Natural killer cell (primary cell): ENCODE data around the gene WDR4. TPM values are rescaled to one million over a fixed set of nuclear protein-coding genes. Genes with fewer than 3 reads are reported as not detected.
"Not testable (repeated sequence)": the region's sequence is repeated elsewhere in the genome, so short reads cannot be mapped to it uniquely, and the experiment has no call there.

Experiments
- ATAC-seq, 3 donors: fragments of 150-1000 bp in 2 of 3; fragments of 200-7000 bp in 1 of 3; cut with Tn5 transposase; 1 replicate in 1 of 3; 2 replicates in 2 of 3; pipeline ENCODE4 v1.10.0; 2021; ENCODE audit warnings: mild to moderate bottlenecking in 2 of 3, moderate library complexity in 2 of 3
- DNase-seq, 2 donors: peaks; one replicate each; pipeline versions ENCODE4 v3.0.0 to v3.0.0-alpha.2; 2013 to 2021; ENCODE audit warnings: mixed read lengths in 1 of 2
- H3K27ac ChIP-seq: one replicate; pipeline ENCODE4 v1.5.1; 2013; ENCODE audit warnings: mild to moderate bottlenecking, low read length
- H3K27me3 ChIP-seq: one replicate; pipeline ENCODE4 v1.6.1; 2013; ENCODE audit warnings: low read length; ENCODE audit not compliant: control insufficient read depth, insufficient read depth
- H3K36me3 ChIP-seq: one replicate; pipeline ENCODE4 v1.6.1; 2013; ENCODE audit warnings: low read length; ENCODE audit not compliant: control insufficient read depth, insufficient read depth
- H3K4me1 ChIP-seq: one replicate; pipeline ENCODE4 v1.6.1; 2013; ENCODE audit warnings: low read length; ENCODE audit not compliant: control insufficient read depth, insufficient read depth
- H3K4me3 ChIP-seq: one replicate; pipeline ENCODE4 v1.5.1; 2013; ENCODE audit warnings: low read length
- H3K9me3 ChIP-seq: one replicate; pipeline ENCODE4 v1.6.1; 2013; ENCODE audit warnings: low read length; ENCODE audit not compliant: control insufficient read depth, insufficient read depth
- H3K27ac Mint-ChIP-seq, 2 donors: one replicate each; pipeline ENCODE4 v1.8.0; 2022; ENCODE audit warnings: mild to moderate bottlenecking in 2 of 2, mixed read lengths in 2 of 2, moderate library complexity in 1 of 2
- H3K27me3 Mint-ChIP-seq, 2 donors: one replicate each; pipeline ENCODE4 v1.8.0; 2022; ENCODE audit warnings: low read depth in 2 of 2, mixed read lengths in 2 of 2
- H3K36me3 Mint-ChIP-seq: one replicate; pipeline ENCODE4 v1.8.0; 2022; ENCODE audit warnings: mixed read lengths
- H3K4me1 Mint-ChIP-seq, 2 donors: one replicate each; pipeline ENCODE4 v1.8.0; 2022; ENCODE audit warnings: mixed read lengths in 2 of 2
- H3K4me3 Mint-ChIP-seq: one replicate; pipeline ENCODE4 v1.8.0; 2022; ENCODE audit warnings: mild to moderate bottlenecking, moderate library complexity, mixed read lengths
- H3K9me3 Mint-ChIP-seq, 2 donors: one replicate each; pipeline ENCODE4 v1.8.0; 2022; ENCODE audit warnings: mixed read lengths in 2 of 2
- WGBS: methylation state at CpG from one replicate; pipeline ENCODE4 v1.1.7; 2013; ENCODE audit warnings: missing lambda C conversion rate; ENCODE audit not compliant: insufficient coverage; 5-methylcytosine and 5-hydroxymethylcytosine counted together
- intact Hi-C: fragments of 100-400 bp; cut with micrococcal nuclease; formaldehyde crosslinking; loops from one replicate; pipeline ENCODE4 v1.14.2; 2022
- total RNA-seq, 4 donors: library from RNA; stranded (reverse); fragments of 120-200 nt in 1 of 4; gene quantifications; one replicate each; pipeline versions ENCODE4 v1.2.3 to v1.2.4, GENCODE V29; 2013 to 2022
- TF ChIP-seq, protein P1 (sequence below): fragments of 200-600 bp; IDR thresholded peaks from one replicate; pipeline ENCODE4 v1.8.0; 2022; ENCODE audit warnings: antibody characterized with exemption

The WDR4 gene
- total RNA-seq, 3 donors from 2014 or later (not counting 1 experiment from before 2014, with no cell fraction given) = 11.1 to 15.5 (median 14.0) TPM

DNA sequence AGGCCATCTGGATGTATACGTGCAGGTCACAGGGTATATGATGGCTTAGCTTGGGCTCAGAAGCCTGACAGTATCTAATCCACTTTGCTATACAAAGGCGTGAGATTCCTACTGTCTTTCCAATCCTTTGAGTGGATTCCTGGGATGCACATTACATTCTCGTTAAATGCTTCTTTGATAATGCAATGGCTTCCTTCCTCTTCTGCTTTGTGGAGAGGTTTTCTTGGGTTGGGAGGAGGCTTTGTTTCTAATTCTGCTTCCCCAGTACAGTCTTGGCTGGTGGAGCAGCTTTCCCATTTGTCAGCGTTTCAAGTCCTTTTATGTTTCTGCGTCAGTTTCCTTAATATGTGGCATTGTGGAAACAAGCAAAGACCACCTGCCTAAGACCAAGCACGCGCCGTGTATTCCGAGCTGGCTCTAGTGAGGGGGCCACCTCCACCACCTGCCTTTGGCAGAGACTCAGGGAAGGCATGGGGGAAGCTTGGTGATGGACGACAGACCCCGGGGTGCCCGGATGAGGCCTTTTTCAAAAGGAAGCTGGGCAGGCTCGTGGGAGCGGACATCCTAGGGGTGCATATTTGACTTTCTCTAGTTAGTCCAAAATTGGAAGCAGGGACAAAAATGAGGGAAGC lies 72.7 kb downstream of the WDR4 start:
- Histone ChIP-seq H3K27ac (no peak overlapping the region), H3K4me3 (no peak overlapping the region), H3K27me3 (no peaks in the 10 kb centered on the region), H3K36me3 (no peaks in the 10 kb centered on the region), H3K4me1 (no peaks in the 10 kb centered on the region), H3K9me3 (no peaks in the 10 kb centered on the region)
- 71% methylated on average over 14 of the region's 14 CpGs for WGBS
- ATAC-seq (no peak), DNase-seq (no peak)
- H3K9me3 Mint-ChIP-seq = no peaks in the 10 kb centered on the region
- no peaks in the 10 kb centered on the region for H3K36me3 Mint-ChIP-seq
- no peaks in the 10 kb centered on the region for H3K4me1 Mint-ChIP-seq
- TF ChIP-seq, protein P1, sequence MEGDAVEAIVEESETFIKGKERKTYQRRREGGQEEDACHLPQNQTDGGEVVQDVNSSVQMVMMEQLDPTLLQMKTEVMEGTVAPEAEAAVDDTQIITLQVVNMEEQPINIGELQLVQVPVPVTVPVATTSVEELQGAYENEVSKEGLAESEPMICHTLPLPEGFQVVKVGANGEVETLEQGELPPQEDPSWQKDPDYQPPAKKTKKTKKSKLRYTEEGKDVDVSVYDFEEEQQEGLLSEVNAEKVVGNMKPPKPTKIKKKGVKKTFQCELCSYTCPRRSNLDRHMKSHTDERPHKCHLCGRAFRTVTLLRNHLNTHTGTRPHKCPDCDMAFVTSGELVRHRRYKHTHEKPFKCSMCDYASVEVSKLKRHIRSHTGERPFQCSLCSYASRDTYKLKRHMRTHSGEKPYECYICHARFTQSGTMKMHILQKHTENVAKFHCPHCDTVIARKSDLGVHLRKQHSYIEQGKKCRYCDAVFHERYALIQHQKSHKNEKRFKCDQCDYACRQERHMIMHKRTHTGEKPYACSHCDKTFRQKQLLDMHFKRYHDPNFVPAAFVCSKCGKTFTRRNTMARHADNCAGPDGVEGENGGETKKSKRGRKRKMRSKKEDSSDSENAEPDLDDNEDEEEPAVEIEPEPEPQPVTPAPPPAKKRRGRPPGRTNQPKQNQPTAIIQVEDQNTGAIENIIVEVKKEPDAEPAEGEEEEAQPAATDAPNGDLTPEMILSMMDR = no peak
- no peak overlapping the region for H3K27ac Mint-ChIP-seq
- intact Hi-C loops = no loop called here
- H3K27me3 Mint-ChIP-seq = peaks cover 23 to 40% of the 10 kb centered on the region in 2 donors
- no peak overlapping the region for H3K4me3 Mint-ChIP-seq

DNA sequence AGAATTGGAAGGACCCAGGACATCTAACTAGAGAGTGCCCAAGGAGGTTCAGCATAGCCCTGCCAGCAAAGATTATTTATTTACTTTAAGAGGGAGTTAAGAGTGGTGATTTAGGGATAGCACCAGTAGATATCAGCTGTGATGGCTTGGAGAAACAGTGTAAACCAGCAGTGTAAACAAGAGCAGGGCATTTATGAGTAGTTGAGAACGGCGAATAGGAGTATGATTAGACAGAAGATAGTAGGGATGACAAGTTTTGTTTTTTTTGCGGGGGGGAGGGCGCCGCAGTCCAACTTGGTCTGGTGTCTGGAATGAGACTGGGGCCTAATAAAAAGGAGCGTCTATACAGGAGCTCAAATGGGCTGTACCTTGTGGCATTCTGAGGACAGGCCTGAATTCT lies 77.7 kb downstream of the WDR4 start:
- ATAC-seq, H3K4me3 Mint-ChIP-seq, H3K36me3 ChIP-seq, H3K36me3 Mint-ChIP-seq, H3K27ac ChIP-seq, H3K4me1 ChIP-seq, H3K27me3 ChIP-seq, intact Hi-C loops, H3K9me3 Mint-ChIP-seq, H3K4me1 Mint-ChIP-seq, DNase-seq, H3K4me3 ChIP-seq, H3K9me3 ChIP-seq, H3K27ac Mint-ChIP-seq: not testable (repeated sequence)
- peaks cover 15% of the 10 kb centered on the region in 2 donors for H3K27me3 Mint-ChIP-seq
- WGBS = 92% methylated on average over 6 of the region's 6 CpGs

DNA sequence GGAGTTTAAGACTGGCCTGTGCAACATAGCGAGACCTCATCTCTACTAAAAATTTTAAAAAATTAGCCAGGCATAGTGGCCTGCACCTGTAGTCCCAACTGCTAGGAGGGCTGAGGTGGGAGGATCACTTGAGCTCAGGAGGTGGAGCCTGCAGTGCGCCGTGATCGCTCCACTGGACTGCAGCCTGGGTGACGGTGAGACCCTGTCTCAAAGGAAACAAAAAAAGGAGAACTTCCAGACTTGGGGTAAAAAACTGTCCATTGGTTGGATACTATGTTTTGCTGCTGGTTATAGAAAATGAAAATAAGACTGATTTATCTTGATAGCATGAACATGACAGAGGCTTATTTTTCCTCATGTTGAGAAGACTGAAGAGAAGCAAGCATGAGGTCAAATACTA lies 79.4 kb downstream of the WDR4 start:
- intact Hi-C loops = no loop called here
- TF ChIP-seq, protein P1 = no peak
- Mint-ChIP-seq H3K4me1 (no peaks in the 10 kb centered on the region), H3K9me3 (no peaks in the 10 kb centered on the region), H3K36me3 (no peaks in the 10 kb centered on the region), H3K27ac (no peak overlapping the region), H3K4me3 (no peak overlapping the region), H3K27me3 (peaks cover 4 to 11% of the 10 kb centered on the region in 2 donors)
- DNase-seq (no peak), ATAC-seq (no peak)
- H3K27ac ChIP-seq = no peak overlapping the region
- H3K9me3 ChIP-seq = no peaks in the 10 kb centered on the region
- H3K27me3 ChIP-seq = no peaks in the 10 kb centered on the region
- WGBS = 47% methylated on average over 4 of the region's 5 CpGs
- no peaks in the 10 kb centered on the region for H3K36me3 ChIP-seq
- no peak overlapping the region for H3K4me3 ChIP-seq
- H3K4me1 ChIP-seq = peaks cover 4% of the 10 kb centered on the region

GRCh38 chr21:42799516-42799915 lies 79.8 kb downstream of the WDR4 start:
- Histone ChIP-seq H3K4me3 (no peak overlapping the region), H3K27me3 (no peaks in the 10 kb centered on the region), H3K27ac (no peak overlapping the region), H3K36me3 (no peaks in the 10 kb centered on the region), H3K4me1 (peaks cover 4% of the 10 kb centered on the region), H3K9me3 (no peaks in the 10 kb centered on the region)
- Mint-ChIP-seq H3K4me1 (no peaks in the 10 kb centered on the region), H3K27me3 (peaks cover under 1 to 11% of the 10 kb centered on the region in 2 donors), H3K27ac (no peak overlapping the region), H3K9me3 (no peaks in the 10 kb centered on the region), H3K36me3 (no peaks in the 10 kb centered on the region), H3K4me3 (no peak overlapping the region)
- WGBS = 75% methylated on average over 9 of the region's 9 CpGs
- DNase-seq (no peak), ATAC-seq (no peak)
- intact Hi-C loops = no loop called here
- TF ChIP-seq, protein P1 = no peak

Other genes with a start within 250 kb of the WDR4 start
- gene PDE9A, start 225.9 kb downstream of the WDR4 start, total RNA-seq = 1 to 10 TPM; 1.0 to 4.1 (median 1.2) TPM
- gene NDUFV3, start 13.8 kb upstream of the WDR4 start, total RNA-seq = 10 to 100 TPM; 21.8 to 25.7 (median 23.9) TPM
- gene ERVH48-1, start 46.1 kb upstream of the WDR4 start, total RNA-seq = not detected
- 10 to 100 TPM; 19.1 to 25.5 (median 21.5) TPM for gene PKNOX1, start 95.0 kb upstream of the WDR4 start, total RNA-seq
- under 1 TPM in 2 of 3 donors, not detected in 1; 0.58 to 0.84 TPM for gene CBS, start 196.3 kb upstream of the WDR4 start, total RNA-seq
- 100 to 1,000 TPM in 2 of 3 donors, 1 to 10 TPM in 1; 9.0 to 363 (median 273) TPM for gene U2AF1, start 228.0 kb upstream of the WDR4 start, total RNA-seq